Lower lobe of right lung (tissue), 2 donors: ENCODE data around the gene CFAP77. TPM values are rescaled to one million over a fixed set of nuclear protein-coding genes. Genes with fewer than 3 reads are reported as not detected.

Experiments
- ATAC-seq, 2 donors: fragments of 200-7000 bp; cut with Tn5 transposase; one replicate each; pipeline ENCODE4 v1.9.1; 2020 to 2022; ENCODE audit warnings: mild to moderate bottlenecking in 2 of 2, moderate library complexity in 2 of 2
- DNase-seq: peaks from one replicate; pipeline ENCODE4 v3.0.0-alpha.2; 2020
- H3K27ac ChIP-seq: fragments of 200-600 bp; one replicate; pipeline ENCODE4 v1.8.0; 2022
- H3K27me3 ChIP-seq: fragments of 200-600 bp; one replicate; pipeline ENCODE4 v1.8.0; 2022; ENCODE audit warnings: low read depth
- H3K36me3 ChIP-seq: fragments of 200-600 bp; one replicate; pipeline ENCODE4 v1.8.0; 2022; ENCODE audit warnings: mild to moderate bottlenecking
- H3K4me1 ChIP-seq: fragments of 200-600 bp; one replicate; pipeline ENCODE4 v1.8.0; 2022
- H3K4me3 ChIP-seq: fragments of 200-600 bp; one replicate; pipeline ENCODE4 v1.8.0; 2022; ENCODE audit warnings: mild to moderate bottlenecking
- H3K9me3 ChIP-seq: fragments of 200-600 bp; one replicate; pipeline ENCODE4 v1.8.0; 2022
- intact Hi-C: fragments of 100-400 bp; cut with DNase I; formaldehyde crosslinking; loops from one replicate; pipeline ENCODE4 v1.11.0; 2022
- total RNA-seq: library from RNA; stranded (reverse); fragmentation: NEBNext Ultra II Directional; extraction: Animal tissue kit (Norgen Biotek cat#: 25700); gene quantifications from one replicate; pipeline ENCODE4 v1.2.1, GENCODE V29; 2021
- TF ChIP-seq, protein P1 (sequence below): fragments of 200-600 bp; IDR thresholded peaks from one replicate; pipeline ENCODE4 v1.8.0; 2022; ENCODE audit warnings: antibody characterized with exemption, mild to moderate bottlenecking
- donor health status: DM: no; HTN: yes; CAD: no; lungs with severe emphysema.

CFAP77 gene
- total RNA-seq, 1 donor from 2014 or later, result 3.7 TPM

DNA sequence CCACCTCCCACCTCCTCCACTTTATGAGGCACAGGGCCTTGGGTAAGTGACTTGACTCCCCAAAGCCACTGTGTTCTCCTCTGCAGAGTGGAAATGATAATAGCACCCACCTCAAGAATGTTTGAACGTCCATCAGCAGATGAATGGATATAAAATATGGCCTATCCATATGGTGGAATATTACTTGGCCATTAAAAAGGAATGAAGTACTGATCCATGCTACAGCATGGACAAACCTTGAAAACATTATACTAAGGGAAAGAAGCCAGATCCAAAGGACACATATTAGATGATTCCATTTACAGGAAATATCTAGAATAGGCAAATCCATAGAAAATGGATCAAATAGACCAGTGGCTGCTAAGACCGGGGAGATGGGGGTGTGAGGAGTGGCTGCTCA lies 50.2 kb downstream of the CFAP77 start:
- ATAC-seq (no peak), DNase-seq (no peak)
- no peak overlapping the region for H3K27ac ChIP-seq
- intact Hi-C loops, result no loop called here
- H3K4me3 ChIP-seq, result no peak overlapping the region
- H3K4me1 ChIP-seq, result no peaks in the 10 kb centered on the region
- H3K27me3 ChIP-seq, result peaks cover 17% of the 10 kb centered on the region
- H3K36me3 ChIP-seq, result no peaks in the 10 kb centered on the region
- no peaks in the 10 kb centered on the region for H3K9me3 ChIP-seq
- TF ChIP-seq, protein P1, sequence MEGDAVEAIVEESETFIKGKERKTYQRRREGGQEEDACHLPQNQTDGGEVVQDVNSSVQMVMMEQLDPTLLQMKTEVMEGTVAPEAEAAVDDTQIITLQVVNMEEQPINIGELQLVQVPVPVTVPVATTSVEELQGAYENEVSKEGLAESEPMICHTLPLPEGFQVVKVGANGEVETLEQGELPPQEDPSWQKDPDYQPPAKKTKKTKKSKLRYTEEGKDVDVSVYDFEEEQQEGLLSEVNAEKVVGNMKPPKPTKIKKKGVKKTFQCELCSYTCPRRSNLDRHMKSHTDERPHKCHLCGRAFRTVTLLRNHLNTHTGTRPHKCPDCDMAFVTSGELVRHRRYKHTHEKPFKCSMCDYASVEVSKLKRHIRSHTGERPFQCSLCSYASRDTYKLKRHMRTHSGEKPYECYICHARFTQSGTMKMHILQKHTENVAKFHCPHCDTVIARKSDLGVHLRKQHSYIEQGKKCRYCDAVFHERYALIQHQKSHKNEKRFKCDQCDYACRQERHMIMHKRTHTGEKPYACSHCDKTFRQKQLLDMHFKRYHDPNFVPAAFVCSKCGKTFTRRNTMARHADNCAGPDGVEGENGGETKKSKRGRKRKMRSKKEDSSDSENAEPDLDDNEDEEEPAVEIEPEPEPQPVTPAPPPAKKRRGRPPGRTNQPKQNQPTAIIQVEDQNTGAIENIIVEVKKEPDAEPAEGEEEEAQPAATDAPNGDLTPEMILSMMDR, result no peak

DNA sequence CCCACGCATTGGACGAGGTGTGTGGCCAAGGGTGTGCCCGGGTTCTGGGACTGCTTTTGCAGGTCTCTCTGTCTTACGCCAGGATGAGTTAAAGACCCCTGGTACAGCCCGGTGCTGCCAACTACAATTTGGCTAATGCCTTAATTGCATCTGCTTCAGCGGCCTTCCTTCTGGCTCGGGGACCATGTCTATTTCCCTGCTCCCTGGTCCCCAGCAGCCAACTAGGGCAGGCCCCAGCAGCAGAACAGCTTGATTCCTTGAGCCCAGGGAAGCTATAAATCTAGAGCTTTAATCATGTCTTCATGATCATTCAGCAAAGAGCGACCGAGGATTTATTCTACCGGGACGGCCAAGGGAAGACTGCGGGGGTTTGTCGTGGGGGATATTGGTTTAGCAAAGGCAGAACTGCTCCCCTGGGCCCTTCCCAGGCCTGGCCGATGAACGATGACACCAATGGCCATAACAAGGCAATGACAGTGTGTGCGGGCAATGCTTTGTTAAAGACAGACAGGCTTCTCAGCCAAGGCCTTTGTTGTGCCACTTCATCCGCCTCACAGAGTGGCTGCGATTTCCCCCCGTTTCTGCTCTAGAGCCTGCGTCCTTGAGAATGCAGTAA lies 51.4 kb downstream of the CFAP77 start:
- Histone ChIP-seq H3K4me1 (no peaks in the 10 kb centered on the region), H3K36me3 (no peaks in the 10 kb centered on the region), H3K27me3 (peaks cover 23% of the 10 kb centered on the region), H3K27ac (no peak overlapping the region), H3K4me3 (no peak overlapping the region), H3K9me3 (no peaks in the 10 kb centered on the region)
- ATAC-seq (no peak), DNase-seq (no peak)
- intact Hi-C loops, result no loop called here
- TF ChIP-seq, protein P1, result no peak

DNA sequence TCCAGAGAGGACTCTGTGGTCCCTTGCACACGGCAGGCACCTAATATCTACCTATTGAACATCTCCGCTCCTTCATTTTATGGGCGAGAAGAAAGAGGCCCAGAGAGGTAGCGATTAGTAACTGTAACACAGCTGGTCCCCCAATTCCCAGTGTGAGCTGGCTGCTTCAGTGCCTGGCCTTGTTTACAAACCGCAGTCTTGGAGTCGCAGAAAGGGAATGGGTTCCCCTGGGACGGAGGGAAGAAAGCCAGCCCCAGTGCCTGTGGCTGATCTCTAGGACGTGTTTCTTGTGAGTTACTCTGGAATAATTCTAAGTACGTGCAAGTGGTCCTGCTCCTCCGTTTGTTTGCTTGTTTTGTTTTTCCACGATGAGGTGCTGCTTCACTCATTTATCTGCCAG lies 52.0 kb downstream of the CFAP77 start:
- Histone ChIP-seq H3K27ac (no peak overlapping the region), H3K4me1 (no peaks in the 10 kb centered on the region), H3K9me3 (no peaks in the 10 kb centered on the region), H3K36me3 (no peaks in the 10 kb centered on the region), H3K4me3 (no peak overlapping the region), H3K27me3 (peaks cover 21% of the 10 kb centered on the region)
- intact Hi-C loops, result no loop called here
- DNase-seq (no peak), ATAC-seq (no peak)
- TF ChIP-seq, protein P1, result no peak

DNA sequence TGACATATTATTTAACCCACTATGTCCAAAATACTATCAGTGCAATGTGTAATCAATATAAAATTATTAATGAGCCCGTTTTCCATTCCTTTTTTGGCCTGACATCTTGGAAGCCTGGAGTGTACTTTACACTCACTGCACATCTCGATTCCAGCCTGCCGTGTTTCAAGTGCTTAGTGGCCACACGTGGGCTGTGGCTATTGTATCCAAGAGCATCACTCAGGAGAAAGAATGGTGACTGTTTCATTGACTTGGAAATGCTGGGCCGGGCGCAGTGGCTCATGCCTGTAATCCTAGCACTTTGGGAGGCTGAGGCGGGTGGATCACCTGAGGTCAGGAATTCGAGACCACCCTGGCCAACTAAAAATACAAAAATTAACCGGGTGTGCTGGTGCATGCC lies 54.5 kb downstream of the CFAP77 start:
- Histone ChIP-seq H3K27me3 (peaks cover 11% of the 10 kb centered on the region), H3K4me3 (no peak overlapping the region), H3K36me3 (no peaks in the 10 kb centered on the region), H3K4me1 (no peaks in the 10 kb centered on the region), H3K9me3 (no peaks in the 10 kb centered on the region), H3K27ac (no peak overlapping the region)
- TF ChIP-seq, protein P1, result no peak
- intact Hi-C loops, result no loop called here
- ATAC-seq, result no peak
- DNase-seq, result no peak

DNA sequence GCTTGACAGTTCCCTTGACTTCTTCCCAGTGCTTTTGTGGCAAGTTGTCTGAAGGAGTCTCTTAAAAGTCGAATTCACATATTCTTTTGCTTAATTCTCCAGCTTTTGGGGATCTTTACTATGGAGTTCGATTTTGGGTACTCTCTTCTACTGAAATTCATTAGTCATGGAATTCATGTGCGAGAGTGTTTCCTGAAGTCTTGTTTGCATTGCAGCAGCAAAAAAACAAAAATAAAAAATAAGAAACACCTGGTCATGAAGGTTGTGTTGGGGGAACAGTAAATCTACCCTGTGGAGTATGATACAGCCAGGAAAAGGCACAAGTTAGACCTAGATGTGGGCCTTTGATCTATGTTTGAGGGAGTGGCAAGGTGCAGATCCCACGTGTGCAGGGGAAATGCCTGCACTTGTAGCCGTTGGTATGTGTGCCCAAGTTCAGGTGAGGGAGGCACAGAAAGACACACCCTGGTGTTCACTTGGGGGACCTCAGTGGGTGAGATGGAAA lies 55.2 kb downstream of the CFAP77 start:
- H3K4me3 ChIP-seq, result no peak overlapping the region
- H3K4me1 ChIP-seq, result no peaks in the 10 kb centered on the region
- DNase-seq, result no peak
- H3K27ac ChIP-seq, result no peak overlapping the region
- TF ChIP-seq, protein P1, result no peak
- no peaks in the 10 kb centered on the region for H3K36me3 ChIP-seq
- intact Hi-C loops, result no loop called here
- ATAC-seq, result no peak
- H3K27me3 ChIP-seq, result peaks cover 8% of the 10 kb centered on the region
- no peaks in the 10 kb centered on the region for H3K9me3 ChIP-seq
